ENCODE results near the gene LENG1. TPM values are rescaled to one million over a fixed set of nuclear protein-coding genes. Genes with fewer than 3 reads are reported as not detected.

LENG1 gene
- total and polyA plus RNA-seq, 4 experiments from 2014 or later = 9.9 to 22.7 (median 18.8) TPM

GRCh38 chr19:54147676-54148075 is 11.8 kb downstream of the LENG1 start:
- Mint-ChIP-seq H3K27me3 (no peaks in the 10 kb centered on the region), H3K4me1 (peaks cover 0 to 5% (median 4%) of the 10 kb centered on the region in 4 donors), H3K27ac (peak overlapping the region in 1 of 7 donors; percentile 68), H3K36me3 (peaks cover 47 to 86% of the 10 kb centered on the region in 2 donors), H3K9me3 (no peaks in the 10 kb centered on the region), H3K4me3 (no peak overlapping the region)
- DNase-seq = no peak
- ChIA-PET POLR2A (ENCODE audit: partially characterized antibody) (interaction anchor here (1.4 to 5.5 kb wide), 3 partner anchors 9 to 12 kb away, joined by 8 to 46 read pairs (median 28); partner anchors contain the start of genes CNOT3 and LENG1), CTCF (ENCODE audit: partially characterized antibody) (interaction anchor here (1.0 kb wide), 1 partner anchor 21 kb away, joined by 3 read pairs; no protein-coding TSS in a partner anchor)
- peaks cover 2% of the 10 kb centered on the region for H3K4me1 ChIP-seq (ENCODE audit: insufficient read depth, low read length)
- H3K36me3 ChIP-seq (ENCODE audit: insufficient read depth, low read length) = peaks cover 85% of the 10 kb centered on the region
- no peak overlapping the region for H3K27ac ChIP-seq (ENCODE audit: low read depth, low read length)
- no peaks in the 10 kb centered on the region for H3K9me3 ChIP-seq (ENCODE audit: control insufficient read depth in 1 of 2, low read length in 2 of 2)
- no peaks in the 10 kb centered on the region for H3K27me3 ChIP-seq (ENCODE audit: insufficient read depth, low read length)
- intact Hi-C loops (cut with micrococcal nuclease) = no loop called here
- no peak overlapping the region for H3K4me3 ChIP-seq (ENCODE audit: low read length in 2 of 2)

DNA sequence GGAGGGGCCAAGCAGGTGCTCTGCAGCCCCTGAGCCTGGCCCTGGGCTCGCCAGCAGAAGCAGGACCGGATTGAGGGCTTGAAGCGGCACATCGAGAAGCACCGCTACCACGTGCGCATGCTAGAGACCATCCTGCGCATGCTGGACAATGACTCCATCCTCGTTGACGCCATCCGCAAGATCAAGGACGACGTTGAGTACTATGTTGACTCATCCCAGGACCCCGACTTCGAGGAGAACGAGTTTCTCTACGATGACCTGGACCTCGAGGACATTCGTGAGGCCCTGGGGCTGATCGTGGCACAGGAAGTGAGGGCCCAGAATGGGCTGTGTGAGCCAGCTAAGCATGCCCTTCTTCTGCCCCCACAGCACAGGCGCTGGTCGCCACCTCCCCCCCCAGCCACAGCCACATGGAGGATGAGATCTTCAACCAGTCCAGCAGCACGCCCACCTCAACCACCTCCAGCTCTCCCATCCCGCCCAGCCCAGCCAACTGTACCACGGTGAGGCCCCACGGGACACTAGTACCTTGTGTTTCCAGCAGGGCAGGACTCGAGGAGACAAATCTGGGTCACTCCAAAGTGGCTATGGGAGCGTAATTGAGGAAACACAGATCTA is 13.9 kb downstream of the LENG1 start:
- Histone ChIP-seq H3K4me3 (ENCODE audit: low read length in 2 of 2) (no peak overlapping the region), H3K27me3 (ENCODE audit: insufficient read depth, low read length) (no peaks in the 10 kb centered on the region), H3K36me3 (ENCODE audit: insufficient read depth, low read length) (peaks cover 92% of the 10 kb centered on the region), H3K4me1 (ENCODE audit: insufficient read depth, low read length) (peaks cover 13% of the 10 kb centered on the region), H3K27ac (ENCODE audit: low read depth, low read length) (no peak overlapping the region), H3K9me3 (ENCODE audit: control insufficient read depth in 1 of 2, low read length in 2 of 2) (no peaks in the 10 kb centered on the region)
- POLR2A ChIA-PET (ENCODE audit: partially characterized antibody) = interaction anchor here (2.7 kb wide), 1 partner anchor 13 kb away, joined by 15 read pairs; the partner anchor contains the start of gene LENG1
- Mint-ChIP-seq H3K27me3 (no peaks in the 10 kb centered on the region), H3K27ac (peak overlapping the region in 1 of 7 donors; percentile 10), H3K9me3 (no peaks in the 10 kb centered on the region), H3K4me3 (no peak overlapping the region), H3K36me3 (peaks cover 50 to 80% of the 10 kb centered on the region in 2 donors), H3K4me1 (peaks cover 4 to 21% (median 11%) of the 10 kb centered on the region in 4 donors)
- no peak for DNase-seq
- intact Hi-C loops (cut with micrococcal nuclease) = no loop called here
- CTCF ChIA-PET (ENCODE audit: partially characterized antibody) = no interaction called here

DNA sequence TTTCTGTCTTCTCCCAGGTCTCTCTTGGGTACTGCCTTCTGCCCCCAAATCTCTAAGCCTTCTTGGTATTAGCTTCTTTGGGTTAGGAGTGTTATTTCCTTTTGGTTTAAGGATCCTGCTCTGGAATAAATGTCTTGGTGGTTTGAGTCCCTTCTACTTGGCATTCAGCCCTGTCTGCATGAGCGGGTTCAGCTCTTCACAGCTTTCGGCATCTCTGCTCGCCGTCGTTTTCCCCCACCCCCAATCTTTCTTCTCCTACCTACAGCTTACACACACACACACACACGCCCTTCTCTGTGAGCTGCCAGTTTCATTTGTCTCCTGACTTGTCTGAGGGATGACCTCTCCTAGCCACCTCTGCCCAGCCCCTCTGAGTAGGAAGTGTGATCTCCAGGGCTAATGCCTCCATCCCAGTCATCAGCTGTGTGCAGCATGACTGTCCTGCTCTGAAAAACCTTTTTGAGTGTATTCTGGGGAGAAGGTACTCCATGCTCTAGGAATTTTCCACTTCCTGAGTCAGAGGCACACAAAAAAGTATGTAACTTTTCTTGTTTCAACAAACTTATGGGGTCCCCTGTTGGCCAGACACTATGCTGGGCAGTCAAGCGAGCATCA is 17.2 kb downstream of the LENG1 start:
- Histone ChIP-seq H3K27me3 (ENCODE audit: insufficient read depth, low read length) (no peaks in the 10 kb centered on the region), H3K27ac (ENCODE audit: low read depth, low read length) (no peak overlapping the region), H3K4me3 (ENCODE audit: low read length in 2 of 2) (no peak overlapping the region), H3K4me1 (ENCODE audit: insufficient read depth, low read length) (peaks cover 37% of the 10 kb centered on the region), H3K36me3 (ENCODE audit: insufficient read depth, low read length) (peaks cover 70% of the 10 kb centered on the region), H3K9me3 (ENCODE audit: control insufficient read depth in 1 of 2, low read length in 2 of 2) (no peaks in the 10 kb centered on the region)
- no peaks in the 10 kb centered on the region for H3K9me3 Mint-ChIP-seq
- peaks cover 39 to 67% of the 10 kb centered on the region in 2 donors for H3K36me3 Mint-ChIP-seq
- POLR2A ChIA-PET (ENCODE audit: partially characterized antibody) = interaction anchor here (0.6 to 1.3 kb wide), 3 partner anchors 16 to 59 kb away, joined by 3 to 5 read pairs (median 3); partner anchors contain the start of gene MBOAT7
- CTCF ChIA-PET (ENCODE audit: partially characterized antibody) = interaction anchor here (1.8 kb wide), 1 partner anchor 124 kb away, joined by 4 read pairs; no protein-coding TSS in a partner anchor
- peaks cover 21 to 39% (median 28%) of the 10 kb centered on the region in 4 donors for H3K4me1 Mint-ChIP-seq
- intact Hi-C loops (cut with micrococcal nuclease) = no loop called here
- peak overlapping the region in 6 of 7 donors; percentile 29 to 88 (median 48) for H3K27ac Mint-ChIP-seq
- DNase-seq = peak in 1 of 5 donors; percentile 1
- no peaks in the 10 kb centered on the region for H3K27me3 Mint-ChIP-seq
- no peak overlapping the region for H3K4me3 Mint-ChIP-seq

DNA sequence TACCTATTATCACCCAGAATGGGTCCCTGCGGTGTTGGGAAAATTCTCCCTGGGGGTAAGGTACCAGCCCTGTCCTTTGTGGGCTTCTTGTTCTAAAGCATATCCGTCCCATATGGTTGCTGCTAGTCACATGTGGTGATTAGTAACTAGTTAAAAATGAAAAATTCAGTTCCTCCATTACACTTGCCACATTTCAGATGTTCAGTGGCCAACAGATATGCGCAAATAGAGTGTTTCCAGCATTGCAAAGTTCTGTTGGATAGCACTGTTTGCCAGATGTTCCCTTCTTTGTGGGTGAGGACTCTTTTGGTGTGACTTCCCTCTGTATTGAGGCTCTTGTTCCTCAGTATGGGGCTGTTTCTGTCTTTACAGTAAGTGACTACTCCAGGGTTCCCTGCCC is 18.2 kb downstream of the LENG1 start:
- CTCF ChIA-PET (ENCODE audit: partially characterized antibody) = no interaction called here
- intact Hi-C loops (cut with micrococcal nuclease) = no loop called here
- Mint-ChIP-seq H3K9me3 (no peaks in the 10 kb centered on the region), H3K36me3 (peaks cover 32 to 58% of the 10 kb centered on the region in 2 donors), H3K4me3 (peak overlapping the region in 1 of 8 donors; percentile 21), H3K27me3 (no peaks in the 10 kb centered on the region), H3K27ac (peak overlapping the region in 4 of 7 donors; percentile 7 to 79 (median 37)), H3K4me1 (peaks cover 24 to 45% (median 35%) of the 10 kb centered on the region in 4 donors)
- Histone ChIP-seq H3K27me3 (ENCODE audit: insufficient read depth, low read length) (no peaks in the 10 kb centered on the region), H3K9me3 (ENCODE audit: control insufficient read depth in 1 of 2, low read length in 2 of 2) (no peaks in the 10 kb centered on the region), H3K4me3 (ENCODE audit: low read length in 2 of 2) (no peak overlapping the region), H3K4me1 (ENCODE audit: insufficient read depth, low read length) (peaks cover 41% of the 10 kb centered on the region), H3K27ac (ENCODE audit: low read depth, low read length) (peak overlapping the region; percentile 5), H3K36me3 (ENCODE audit: insufficient read depth, low read length) (peaks cover 61% of the 10 kb centered on the region)
- no peak for DNase-seq
- POLR2A ChIA-PET (ENCODE audit: partially characterized antibody) = interaction anchor here (1.3 kb wide), 1 partner anchor 60 kb away, joined by 3 read pairs; no protein-coding TSS in a partner anchor

GRCh38 chr19:54138489-54139256 is 20.8 kb downstream of the LENG1 start:
- DNase-seq = peak in 1 of 5 donors; percentile 46
- Mint-ChIP-seq H3K9me3 (no peaks in the 10 kb centered on the region), H3K4me3 (peak overlapping the region; percentile 83 to 92 (median 88)), H3K27ac (peak overlapping the region; percentile 89 to 94 (median 94)), H3K4me1 (peaks cover 29 to 58% (median 44%) of the 10 kb centered on the region in 4 donors), H3K27me3 (no peaks in the 10 kb centered on the region), H3K36me3 (peaks cover 17 to 34% of the 10 kb centered on the region in 2 donors)
- peak overlapping the region; percentile 36 to 73 for H3K4me3 ChIP-seq (ENCODE audit: low read length in 2 of 2)
- H3K4me1 ChIP-seq (ENCODE audit: insufficient read depth, low read length) = peaks cover 47% of the 10 kb centered on the region
- POLR2A ChIA-PET (ENCODE audit: partially characterized antibody) = interaction anchor here (0.7 to 5.2 kb wide), 7 partner anchors 11 to 61 kb away, joined by 3 to 131 read pairs (median 46); partner anchors contain the start of genes LENG1, MBOAT7, NDUFA3 and PRPF31
- H3K9me3 ChIP-seq (ENCODE audit: control insufficient read depth in 1 of 2, low read length in 2 of 2) = no peaks in the 10 kb centered on the region
- H3K27me3 ChIP-seq (ENCODE audit: insufficient read depth, low read length) = no peaks in the 10 kb centered on the region
- intact Hi-C loops (cut with micrococcal nuclease) = no loop called here
- peak overlapping the region; percentile 91 for H3K27ac ChIP-seq (ENCODE audit: low read depth, low read length)
- CTCF ChIA-PET (ENCODE audit: partially characterized antibody) = no interaction called here
- peaks cover 34% of the 10 kb centered on the region for H3K36me3 ChIP-seq (ENCODE audit: insufficient read depth, low read length)

GRCh38 chr19:54137699-54138488 is 21.6 kb downstream of the LENG1 start, which contains the start of gene CNOT3:
Gene CNOT3, plus strand, starts transcription at chr19:54137762. Its CDS starts 5,217 bp downstream, at chr19:54142979.
- H3K9me3 ChIP-seq (ENCODE audit: control insufficient read depth in 1 of 2, low read length in 2 of 2) = no peaks in the 10 kb centered on the region
- ChIA-PET CTCF (ENCODE audit: partially characterized antibody) (interaction anchor here (1.0 to 1.6 kb wide), 8 partner anchors 21 to 253 kb away, joined by 3 to 15 read pairs (median 5); partner anchors contain the start of genes LENG1, MBOAT7, PRPF31 and TFPT), POLR2A (ENCODE audit: partially characterized antibody) (interaction anchor here (0.6 to 5.2 kb wide), 27 partner anchors 11 to 1269 kb away, joined by 3 to 131 read pairs (median 6); partner anchors contain the start of genes LENG1, LENG8, LENG9 and MBOAT7)
- no peaks in the 10 kb centered on the region for H3K27me3 ChIP-seq (ENCODE audit: insufficient read depth, low read length)
- H3K4me1 ChIP-seq (ENCODE audit: insufficient read depth, low read length) = peaks cover 47% of the 10 kb centered on the region
- H3K4me3 Mint-ChIP-seq = peak within 1 kb of the TSS; percentile 89 to 93 (median 90)
- H3K27ac ChIP-seq (ENCODE audit: low read depth, low read length) = peak within 1 kb of the TSS; percentile 91
- peak within 1 kb of the TSS; percentile 73 to 87 for H3K4me3 ChIP-seq (ENCODE audit: low read length in 2 of 2)
- H3K27ac Mint-ChIP-seq = peak within 1 kb of the TSS; percentile 91 to 94 (median 94)
- intact Hi-C loops (cut with micrococcal nuclease) = loop anchor here (1.0 kb wide), 5 partner anchors 21 to 271 kb away; partner anchors contain the start of genes LENG1, MYADM, NDUFA3 and PRPF31
- peak in 3 of 5 donors; percentile 26 to 64 (median 32) for DNase-seq
- peaks cover 29 to 58% (median 44%) of the 10 kb centered on the region in 4 donors for H3K4me1 Mint-ChIP-seq
- H3K27me3 Mint-ChIP-seq = no peaks in the 10 kb centered on the region
- peaks cover 26% of the 10 kb centered on the region for H3K36me3 ChIP-seq (ENCODE audit: insufficient read depth, low read length)
- H3K9me3 Mint-ChIP-seq = no peaks in the 10 kb centered on the region
- H3K36me3 Mint-ChIP-seq = peaks cover 9 to 26% of the 10 kb centered on the region in 2 donors
